ENCODE data around the gene TOPBP1. TPM values are rescaled to one million over a fixed set of nuclear protein-coding genes. Genes with fewer than 3 reads are reported as not detected.

TOPBP1 gene
- total RNA-seq, 2 experiments from 2014 or later: 29.1 to 32.4 TPM

DNA sequence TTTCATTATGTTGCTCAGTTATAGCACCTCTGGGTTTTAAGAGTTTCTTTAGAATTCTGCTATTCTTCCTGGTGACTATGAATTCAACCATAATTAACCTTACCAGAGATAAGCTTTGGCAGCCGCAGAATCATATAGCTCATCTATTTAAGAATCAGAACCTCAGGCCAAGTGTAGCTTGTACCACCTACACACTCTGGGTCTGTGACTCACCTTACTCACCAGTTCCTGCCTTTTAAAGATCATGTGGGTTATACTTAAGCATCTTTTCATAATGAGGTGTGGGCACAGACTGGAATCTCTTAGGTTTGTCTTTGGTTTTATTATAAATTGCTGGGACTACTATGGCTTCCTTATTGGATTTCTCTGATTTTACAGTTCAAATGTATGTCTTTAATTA is 66.4 kb downstream of the TOPBP1 start:
- no peak for ATAC-seq (ENCODE audit: poor library complexity)
- intact Hi-C loops (cut with DNase I, micrococcal nuclease): no loop called here
- H3K9me3 ChIP-seq (ENCODE audit: control insufficient read depth in 1 of 2, insufficient read depth in 1 of 2, low read length in 2 of 2): no peaks in the 10 kb centered on the region
- Mint-ChIP-seq H3K9me3 (no peaks in the 10 kb centered on the region), H3K27ac (no peak overlapping the region), H3K36me3 (ENCODE audit: low read depth) (peaks cover under 1% of the 10 kb centered on the region), H3K4me1 (ENCODE audit: low read depth) (peaks cover 4% of the 10 kb centered on the region), H3K4me3 (no peak overlapping the region), H3K27me3 (no peaks in the 10 kb centered on the region)
- no peaks in the 10 kb centered on the region for H3K4me1 ChIP-seq (ENCODE audit: insufficient read depth, low read length)
- CTCF ChIA-PET: interaction anchor here (1.5 kb wide), 1 partner anchor 16 kb away, joined by 3 read pairs; no protein-coding TSS in a partner anchor
- TF ChIP-seq, protein P1, sequence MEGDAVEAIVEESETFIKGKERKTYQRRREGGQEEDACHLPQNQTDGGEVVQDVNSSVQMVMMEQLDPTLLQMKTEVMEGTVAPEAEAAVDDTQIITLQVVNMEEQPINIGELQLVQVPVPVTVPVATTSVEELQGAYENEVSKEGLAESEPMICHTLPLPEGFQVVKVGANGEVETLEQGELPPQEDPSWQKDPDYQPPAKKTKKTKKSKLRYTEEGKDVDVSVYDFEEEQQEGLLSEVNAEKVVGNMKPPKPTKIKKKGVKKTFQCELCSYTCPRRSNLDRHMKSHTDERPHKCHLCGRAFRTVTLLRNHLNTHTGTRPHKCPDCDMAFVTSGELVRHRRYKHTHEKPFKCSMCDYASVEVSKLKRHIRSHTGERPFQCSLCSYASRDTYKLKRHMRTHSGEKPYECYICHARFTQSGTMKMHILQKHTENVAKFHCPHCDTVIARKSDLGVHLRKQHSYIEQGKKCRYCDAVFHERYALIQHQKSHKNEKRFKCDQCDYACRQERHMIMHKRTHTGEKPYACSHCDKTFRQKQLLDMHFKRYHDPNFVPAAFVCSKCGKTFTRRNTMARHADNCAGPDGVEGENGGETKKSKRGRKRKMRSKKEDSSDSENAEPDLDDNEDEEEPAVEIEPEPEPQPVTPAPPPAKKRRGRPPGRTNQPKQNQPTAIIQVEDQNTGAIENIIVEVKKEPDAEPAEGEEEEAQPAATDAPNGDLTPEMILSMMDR (IDR thresholded peaks at IDR 0.05): no peak
- H3K27ac ChIP-seq (ENCODE audit: low read depth in 1 of 2, low read length in 2 of 2): no peak overlapping the region
- DNase-seq: no peak
- no peak overlapping the region for H3K4me3 ChIP-seq (ENCODE audit: low read length)
- POLR2A ChIA-PET: interaction anchor here (1.3 to 1.5 kb wide), 3 partner anchors 16 to 23 kb away, joined by 3 to 5 read pairs (median 3); partner anchors contain the start of gene CDV3
- H3K36me3 ChIP-seq (ENCODE audit: insufficient read depth, low read length): peaks cover 2% of the 10 kb centered on the region
- no peaks in the 10 kb centered on the region for H3K27me3 ChIP-seq (ENCODE audit: control insufficient read depth in 1 of 2, insufficient read depth in 2 of 2, low read length in 2 of 2)

DNA sequence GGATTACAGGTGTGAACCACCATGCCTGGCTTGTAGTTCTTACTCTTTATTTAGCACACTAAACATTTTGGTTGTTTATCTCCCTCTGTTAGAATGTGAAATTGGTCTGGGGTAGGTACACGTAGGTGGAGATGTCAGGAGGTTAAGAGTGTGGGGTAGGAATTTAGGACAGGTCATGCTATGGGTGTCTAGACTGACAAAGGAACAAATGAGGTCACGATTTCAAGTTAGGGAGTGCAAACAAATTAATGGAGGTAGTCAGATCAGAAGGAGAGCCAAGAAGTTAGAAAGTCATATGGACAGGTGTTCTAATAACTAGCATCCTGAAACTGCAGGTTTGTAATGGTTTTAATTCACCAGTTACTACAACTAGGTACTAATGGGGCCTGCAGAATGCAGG is 68.5 kb downstream of the TOPBP1 start:
- POLR2A ChIA-PET: interaction anchor here (1.3 kb wide), 1 partner anchor 20 kb away, joined by 3 read pairs; no protein-coding TSS in a partner anchor
- peaks cover 21% of the 10 kb centered on the region for H3K36me3 Mint-ChIP-seq (ENCODE audit: low read depth)
- Histone ChIP-seq H3K9me3 (ENCODE audit: control insufficient read depth in 1 of 2, insufficient read depth in 1 of 2, low read length in 2 of 2) (no peaks in the 10 kb centered on the region), H3K4me1 (ENCODE audit: insufficient read depth, low read length) (no peaks in the 10 kb centered on the region), H3K27ac (ENCODE audit: low read depth in 1 of 2, low read length in 2 of 2) (no peak overlapping the region), H3K4me3 (ENCODE audit: low read length) (no peak overlapping the region), H3K36me3 (ENCODE audit: insufficient read depth, low read length) (peaks cover 15% of the 10 kb centered on the region), H3K27me3 (ENCODE audit: control insufficient read depth in 1 of 2, insufficient read depth in 2 of 2, low read length in 2 of 2) (no peaks in the 10 kb centered on the region)
- DNase-seq: no peak
- H3K9me3 Mint-ChIP-seq: no peaks in the 10 kb centered on the region
- intact Hi-C loops (cut with DNase I, micrococcal nuclease): no loop called here
- CTCF ChIA-PET: no interaction called here
- H3K27ac Mint-ChIP-seq: peak overlapping the region; percentile 0
- TF ChIP-seq, protein P1 (IDR thresholded peaks at IDR 0.05): no peak
- no peak for ATAC-seq (ENCODE audit: poor library complexity)
- H3K4me3 Mint-ChIP-seq: no peak overlapping the region
- peaks cover 8% of the 10 kb centered on the region for H3K4me1 Mint-ChIP-seq (ENCODE audit: low read depth)
- H3K27me3 Mint-ChIP-seq: no peaks in the 10 kb centered on the region

DNA sequence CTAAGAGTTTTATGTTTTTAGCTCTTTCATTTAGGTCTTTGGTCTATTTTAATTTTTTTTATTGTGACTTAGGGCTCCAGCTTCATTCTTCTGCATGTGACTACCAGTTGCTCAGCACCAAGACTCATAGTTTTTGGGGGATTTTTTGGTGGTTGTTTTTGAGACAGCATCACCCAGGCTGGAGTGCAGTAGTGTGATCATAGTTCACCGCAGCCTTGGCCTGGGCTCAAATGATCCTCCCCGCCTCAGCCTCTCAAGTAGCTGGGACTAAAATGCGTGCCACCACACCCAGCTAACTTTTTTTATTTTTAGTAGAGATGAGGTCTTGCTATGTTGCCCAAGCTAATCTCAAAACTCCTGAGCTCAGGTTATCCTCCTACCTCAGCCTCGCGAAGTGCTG is 68.9 kb downstream of the TOPBP1 start:
- Histone ChIP-seq H3K4me3 (ENCODE audit: low read length) (no peak overlapping the region), H3K9me3 (ENCODE audit: control insufficient read depth in 1 of 2, insufficient read depth in 1 of 2, low read length in 2 of 2) (no peaks in the 10 kb centered on the region), H3K36me3 (ENCODE audit: insufficient read depth, low read length) (peaks cover 19% of the 10 kb centered on the region), H3K27me3 (ENCODE audit: control insufficient read depth in 1 of 2, insufficient read depth in 2 of 2, low read length in 2 of 2) (no peaks in the 10 kb centered on the region), H3K27ac (ENCODE audit: low read depth in 1 of 2, low read length in 2 of 2) (no peak overlapping the region), H3K4me1 (ENCODE audit: insufficient read depth, low read length) (no peaks in the 10 kb centered on the region)
- TF ChIP-seq, protein P1 (IDR thresholded peaks at IDR 0.05): no peak
- Mint-ChIP-seq H3K9me3 (no peaks in the 10 kb centered on the region), H3K27ac (peak overlapping the region; percentile 0), H3K4me3 (no peak overlapping the region), H3K4me1 (ENCODE audit: low read depth) (peaks cover 8% of the 10 kb centered on the region), H3K27me3 (no peaks in the 10 kb centered on the region), H3K36me3 (ENCODE audit: low read depth) (peaks cover 25% of the 10 kb centered on the region)
- DNase-seq: peak in 1 of 14 experiments; percentile 35
- intact Hi-C loops (cut with DNase I, micrococcal nuclease): no loop called here
- CTCF ChIA-PET: no interaction called here
- no peak for ATAC-seq (ENCODE audit: poor library complexity)
- POLR2A ChIA-PET: interaction anchor here (1.3 kb wide), 1 partner anchor 20 kb away, joined by 3 read pairs; no protein-coding TSS in a partner anchor

All from CD4-positive, alpha-beta T cell (primary cell).